RPMI8226 (cell line): Measurements from ENCODE around the gene GRID2.
"Not testable (repeated sequence)": the region's sequence is repeated elsewhere in the genome, so short reads cannot be mapped to it uniquely, and the experiment has no call there.

Experiments
- DNase-seq: peaks from one replicate; pipeline ENCODE4 v3.0.0-alpha.2; 2015

The GRID2 gene

DNA sequence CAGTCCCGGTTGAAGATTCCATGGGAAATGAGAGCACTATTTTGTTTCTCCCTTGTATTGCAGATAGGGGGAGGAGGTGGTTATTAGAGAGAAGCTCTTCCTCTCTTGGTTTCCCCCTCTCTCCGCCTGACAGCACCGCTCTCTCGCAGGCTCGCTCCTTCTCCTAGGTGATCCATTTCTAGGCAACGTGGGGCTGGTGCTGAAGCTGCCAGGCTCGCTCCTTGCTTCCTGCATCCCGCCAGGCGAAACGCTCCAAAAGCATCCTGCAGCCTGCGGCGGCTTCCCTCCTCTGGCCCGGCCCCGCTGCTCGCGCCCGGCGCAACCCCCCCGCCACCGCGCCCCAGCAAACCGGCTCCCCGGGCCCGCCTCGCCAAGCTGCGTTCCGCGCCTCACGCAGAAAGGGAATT lies at the start of gene GRID2:
GRID2 (plus strand) TSS at position 346 of the 407 bp plus-strand sequence.
- no peak for DNase-seq

DNA sequence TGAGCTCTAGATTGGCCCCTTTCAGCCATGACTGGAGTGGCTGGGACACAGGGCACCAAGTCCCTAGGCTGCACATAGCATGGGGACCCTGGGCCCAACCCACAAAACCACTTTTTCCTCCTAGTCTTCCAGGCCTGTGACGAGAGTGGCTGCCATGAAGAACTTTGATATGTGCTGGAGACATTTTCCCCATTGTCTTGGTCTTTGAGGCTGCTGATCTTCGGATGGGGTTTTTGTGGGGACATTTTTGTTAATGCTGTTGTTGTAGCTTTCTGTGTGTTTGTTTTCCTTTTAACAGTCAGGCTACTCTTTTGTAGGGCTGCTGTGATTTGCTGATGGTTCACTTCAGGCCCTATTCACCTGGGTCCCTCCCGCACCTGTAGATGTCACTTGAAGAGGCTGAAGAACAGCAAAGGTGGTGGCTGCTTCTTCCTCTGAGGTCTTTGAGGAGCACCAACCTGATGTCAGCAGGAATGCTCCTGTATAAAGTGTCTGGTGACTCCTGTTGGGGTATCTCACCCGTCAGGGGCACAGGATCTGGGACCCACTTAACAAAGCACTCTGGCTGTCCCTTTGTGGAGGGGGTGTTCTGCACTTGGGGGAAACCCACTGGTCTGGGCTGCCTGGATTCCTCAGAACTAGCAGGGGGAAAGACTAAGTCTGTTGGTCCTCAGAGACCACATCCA lies 49.6 kb upstream of the GRID2 start:
- no peak for DNase-seq

DNA sequence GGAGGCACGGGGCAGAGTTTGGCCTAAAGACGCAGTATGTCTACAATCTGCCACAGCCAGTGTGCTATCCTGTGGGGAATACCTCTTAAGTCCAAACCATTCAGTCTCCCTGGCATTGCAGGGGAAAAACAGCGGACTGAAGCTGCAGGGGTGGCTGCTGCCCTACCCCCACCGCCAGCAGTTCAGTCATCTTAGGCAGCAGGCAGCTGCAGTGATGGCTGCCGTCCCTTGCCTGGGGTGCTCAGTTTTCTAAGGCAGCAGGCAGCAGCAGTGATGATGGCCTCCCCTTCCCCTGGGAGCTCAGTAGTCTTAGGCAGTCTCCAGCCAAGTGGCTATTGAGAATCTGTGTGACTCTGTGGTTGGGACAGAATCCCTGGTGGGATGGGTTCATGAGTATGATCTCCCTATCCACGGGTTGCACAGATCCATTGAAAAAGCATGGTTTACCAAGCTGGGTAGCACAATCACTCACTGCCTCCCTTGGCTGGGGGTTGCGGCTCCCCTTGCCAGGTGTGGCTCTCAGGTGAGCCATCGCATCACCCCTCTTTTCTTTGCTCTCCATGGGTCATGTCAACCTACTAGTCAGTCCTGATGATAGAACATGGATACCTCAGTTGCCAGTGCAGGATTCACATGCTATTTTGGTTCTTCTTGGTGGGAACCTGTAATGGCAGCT lies 48.9 kb upstream of the GRID2 start:
- DNase-seq, result no peak

DNA sequence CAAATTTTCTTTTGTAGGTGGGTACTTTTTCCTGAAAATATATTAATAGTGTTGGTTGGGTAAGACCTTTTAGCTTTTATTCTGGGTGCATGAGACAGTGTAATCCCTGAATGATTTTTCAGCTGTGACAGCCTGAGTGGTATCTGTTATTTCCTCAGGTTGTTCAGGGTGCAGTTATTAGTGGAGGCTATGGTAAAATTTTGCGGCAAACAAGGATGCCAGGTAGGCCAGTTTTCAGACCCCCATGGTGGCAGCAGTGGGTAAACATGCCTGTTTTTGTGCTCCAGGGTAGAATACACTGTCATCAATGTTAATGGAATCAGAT lies 47.9 kb upstream of the GRID2 start:
- no peak for DNase-seq

DNA sequence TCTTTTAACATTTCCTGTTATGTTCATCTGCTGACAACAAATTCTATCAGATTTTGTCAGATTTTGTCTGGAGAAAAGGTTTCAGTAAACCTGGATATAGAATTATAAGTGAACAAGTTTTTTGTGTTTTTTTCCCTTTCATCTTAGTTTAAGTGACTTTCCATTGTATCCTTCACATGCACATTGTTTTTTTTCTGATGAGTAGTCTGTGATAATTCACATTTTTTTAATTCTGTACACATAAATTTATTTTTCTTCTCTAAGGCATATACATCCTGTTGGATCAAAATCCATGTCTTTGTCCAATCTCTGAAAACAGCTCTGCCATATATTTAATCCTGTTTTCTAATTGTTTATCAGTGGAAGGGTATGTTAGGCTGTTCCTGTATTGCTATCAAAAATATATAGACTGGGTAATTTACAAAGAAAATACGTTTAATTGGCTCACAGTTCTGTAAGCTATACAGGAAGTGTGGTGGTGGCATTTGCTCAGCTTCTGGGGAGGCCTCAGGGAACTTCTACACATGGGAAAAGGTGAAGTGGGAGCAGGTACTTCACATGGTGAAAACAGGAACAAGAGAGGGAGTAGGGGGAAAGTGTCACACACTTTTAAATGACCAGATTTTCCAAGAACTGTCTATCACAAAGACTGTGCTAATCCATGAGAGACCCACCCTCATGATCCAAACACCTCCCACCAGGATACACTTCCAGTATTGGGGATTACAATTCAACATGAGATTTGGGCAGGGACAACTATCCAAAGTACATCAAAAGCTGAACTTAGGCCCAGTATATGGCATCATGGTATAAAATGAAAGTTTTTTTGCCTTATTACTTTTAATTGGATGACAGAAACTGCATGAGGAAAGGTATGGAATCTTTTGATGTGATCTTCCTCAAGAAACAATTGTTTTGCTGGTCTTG lies 45.6 kb upstream of the GRID2 start:
- DNase-seq, result no peak

DNA sequence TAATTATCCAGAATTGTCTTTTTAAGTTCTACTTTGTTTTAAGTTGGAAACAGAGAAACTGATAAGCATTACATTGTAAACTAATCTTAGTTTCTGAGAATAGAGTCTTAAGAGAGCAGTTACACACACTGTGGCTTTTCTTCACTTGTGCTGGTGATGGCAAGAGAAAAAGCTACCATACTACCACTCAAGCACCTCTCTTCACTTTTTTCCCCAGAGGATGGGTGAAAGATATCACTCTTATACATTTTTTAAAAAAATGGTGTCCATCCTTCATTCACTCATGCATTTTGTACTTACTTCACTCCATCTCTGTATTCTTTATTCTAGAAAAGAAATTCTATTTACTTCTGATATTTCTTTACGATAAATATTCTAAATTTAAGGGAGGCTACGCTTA lies 42.5 kb upstream of the GRID2 start:
- DNase-seq, result no peak

DNA sequence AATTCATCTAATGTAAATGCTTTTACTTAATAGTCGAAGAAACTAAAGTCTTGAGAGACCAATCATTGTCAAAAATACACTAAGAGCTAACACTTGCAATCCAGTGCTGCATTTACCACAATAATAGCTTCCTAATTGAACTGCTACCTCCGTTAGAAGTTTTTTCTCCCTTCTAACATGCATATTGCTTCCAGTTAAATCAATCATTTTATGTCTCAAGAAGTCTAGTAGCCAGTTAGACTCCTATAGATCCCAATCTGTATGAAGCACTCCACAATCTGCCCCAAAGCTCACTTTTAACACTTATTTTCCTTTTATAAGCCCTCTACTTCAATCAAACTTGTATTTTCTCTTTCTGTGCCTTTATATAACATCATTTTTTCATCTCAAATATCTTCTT lies 41.4 kb upstream of the GRID2 start:
- DNase-seq, result no peak

DNA sequence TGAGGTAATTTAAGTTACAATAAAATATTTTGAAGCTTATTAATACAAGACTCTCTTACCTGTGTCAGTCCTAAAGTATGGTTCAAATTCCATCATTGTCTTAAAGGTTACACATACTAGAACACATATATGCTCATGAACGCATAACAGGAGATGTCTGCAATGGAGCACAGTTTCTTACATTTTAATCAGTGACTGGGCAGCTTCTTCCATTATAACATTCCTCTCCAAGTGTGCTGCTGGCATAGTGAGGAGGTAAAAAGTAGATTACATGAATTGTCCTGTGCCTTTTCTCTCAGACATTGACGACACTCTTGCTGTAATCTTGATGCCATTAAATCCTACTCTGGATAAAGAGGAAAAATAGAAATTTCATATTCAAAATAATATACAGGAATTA lies 40.8 kb upstream of the GRID2 start:
- no peak for DNase-seq

DNA sequence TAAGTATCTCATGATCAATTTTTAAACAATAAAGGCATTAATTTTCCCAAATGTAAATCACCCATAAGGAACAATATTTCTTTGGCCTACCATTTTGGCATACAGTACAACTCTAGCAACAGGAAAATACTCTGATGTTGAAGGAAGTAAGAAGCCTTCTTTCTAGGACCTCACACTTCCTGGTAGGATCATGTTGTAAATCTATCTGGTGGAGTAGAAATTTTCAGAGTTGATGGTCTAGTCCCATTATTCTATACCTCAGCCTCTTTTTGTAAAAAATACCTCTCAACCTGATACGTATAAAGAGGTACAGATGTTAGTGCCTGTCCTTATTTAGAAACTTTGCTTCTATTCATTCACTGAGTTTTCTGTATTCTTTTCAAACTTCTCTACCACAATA lies 40.2 kb upstream of the GRID2 start:
- DNase-seq, result no peak

DNA sequence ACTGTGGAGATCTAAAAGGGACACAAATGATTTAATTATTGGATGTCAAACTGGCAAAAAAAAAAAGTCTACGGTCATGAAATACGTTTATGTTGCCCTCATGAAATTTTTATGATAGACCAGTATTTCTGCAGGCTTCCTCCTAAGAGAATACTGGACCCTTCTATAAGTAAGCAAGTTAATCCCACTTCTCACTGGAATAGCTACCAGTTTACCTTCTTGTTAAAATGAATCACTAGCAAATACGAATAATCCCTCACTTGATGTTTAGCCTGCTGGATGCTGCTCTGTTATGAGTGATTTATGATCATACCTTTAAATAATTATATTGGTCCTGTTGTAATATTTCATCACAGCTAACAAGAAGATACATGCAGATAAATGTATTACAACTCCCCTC lies 39.6 kb upstream of the GRID2 start:
- no peak for DNase-seq

DNA sequence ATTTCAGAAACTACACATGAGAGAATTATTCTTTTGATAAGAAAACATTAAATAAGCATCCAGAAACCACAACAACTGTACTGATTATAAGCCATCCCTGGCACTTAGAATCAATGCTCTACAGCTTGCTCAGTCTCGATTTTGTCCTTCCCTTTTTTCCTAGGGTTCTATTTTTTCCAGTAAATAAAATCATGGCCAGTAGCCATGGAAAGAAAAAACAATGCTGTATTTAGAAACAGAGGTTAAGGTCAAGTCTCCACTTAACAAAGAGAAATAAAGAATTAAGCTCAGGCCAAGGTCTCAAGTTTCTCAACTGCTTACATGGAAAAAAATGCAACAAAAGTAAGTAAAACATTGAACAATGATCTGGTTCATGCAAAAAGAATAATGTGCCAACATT lies 38.7 kb upstream of the GRID2 start:
- DNase-seq, result no peak

DNA sequence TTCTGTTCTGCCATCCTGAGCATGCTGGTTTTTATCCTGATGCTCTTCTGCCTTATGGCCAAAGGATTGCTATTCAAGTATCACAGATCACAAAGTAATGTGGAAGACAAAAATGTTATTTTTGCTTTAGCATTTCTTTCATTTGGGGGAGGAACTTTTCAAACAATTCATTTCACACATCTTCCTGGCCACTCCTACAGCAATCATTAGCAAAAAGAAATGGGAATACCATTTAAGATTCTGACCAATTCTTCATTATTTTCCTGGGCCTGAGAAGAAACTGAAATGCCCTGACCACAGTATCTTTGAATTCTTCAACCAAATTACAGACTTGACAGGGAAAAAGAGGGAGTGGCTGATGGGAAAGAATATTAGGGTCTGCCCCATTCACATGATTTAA lies 38.0 kb upstream of the GRID2 start:
- no peak for DNase-seq

DNA sequence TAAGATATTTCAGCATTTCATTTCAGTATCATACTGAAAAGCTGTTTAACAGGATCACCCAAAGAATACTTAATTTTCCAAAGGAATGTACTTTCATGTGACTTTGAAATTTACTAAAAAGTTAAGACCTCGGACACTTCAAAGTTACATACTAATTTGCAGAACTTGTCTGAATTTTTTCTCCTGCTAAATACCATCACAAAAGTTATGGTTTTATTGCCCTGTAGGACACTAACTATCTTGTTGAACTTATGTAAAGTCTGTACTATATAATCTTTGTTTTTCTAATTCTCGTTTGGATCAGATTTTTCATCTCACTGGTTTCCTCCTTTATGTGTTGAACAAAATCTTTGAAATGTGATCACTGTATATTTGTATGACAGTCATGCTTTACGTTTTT lies 37.2 kb upstream of the GRID2 start:
- no peak for DNase-seq

DNA sequence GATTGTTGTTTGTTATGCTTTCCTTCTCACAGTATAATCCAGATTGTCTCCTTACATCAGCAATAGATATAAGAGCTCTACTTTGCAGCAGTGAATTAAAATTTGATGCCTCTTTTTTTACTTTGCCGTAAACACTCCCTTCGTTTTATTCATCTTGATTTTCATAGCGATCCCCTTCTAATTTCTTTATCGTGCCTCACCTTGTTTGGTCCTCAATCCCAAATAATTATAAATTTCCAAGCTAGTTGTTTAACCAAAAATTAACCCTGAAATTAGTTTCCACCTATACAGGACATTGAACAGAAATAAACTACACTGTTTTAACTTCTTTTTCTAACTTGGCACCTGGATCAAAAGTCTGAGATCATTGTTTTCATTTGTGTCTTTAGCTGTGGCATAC lies 35.1 kb upstream of the GRID2 start:
- DNase-seq, result no peak

DNA sequence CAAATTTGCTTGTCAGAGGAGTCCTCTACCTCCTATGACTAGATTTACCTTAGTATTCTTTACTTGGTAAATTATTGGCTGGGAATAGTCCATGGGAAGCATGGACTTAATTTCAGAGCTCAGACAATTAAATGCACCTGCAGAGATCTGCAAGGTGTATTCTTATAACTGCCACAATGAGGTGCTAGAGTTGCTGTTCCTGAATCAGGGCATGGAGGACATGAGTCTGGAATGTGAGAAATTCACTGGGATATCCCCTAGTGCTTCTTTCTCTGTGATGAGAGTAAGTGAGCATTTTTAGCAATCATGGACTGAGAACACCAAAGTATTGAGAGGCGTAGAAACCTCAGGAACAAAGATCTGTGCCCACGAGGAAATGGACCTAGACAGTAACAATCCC lies 32.9 kb upstream of the GRID2 start:
- no peak for DNase-seq

DNA sequence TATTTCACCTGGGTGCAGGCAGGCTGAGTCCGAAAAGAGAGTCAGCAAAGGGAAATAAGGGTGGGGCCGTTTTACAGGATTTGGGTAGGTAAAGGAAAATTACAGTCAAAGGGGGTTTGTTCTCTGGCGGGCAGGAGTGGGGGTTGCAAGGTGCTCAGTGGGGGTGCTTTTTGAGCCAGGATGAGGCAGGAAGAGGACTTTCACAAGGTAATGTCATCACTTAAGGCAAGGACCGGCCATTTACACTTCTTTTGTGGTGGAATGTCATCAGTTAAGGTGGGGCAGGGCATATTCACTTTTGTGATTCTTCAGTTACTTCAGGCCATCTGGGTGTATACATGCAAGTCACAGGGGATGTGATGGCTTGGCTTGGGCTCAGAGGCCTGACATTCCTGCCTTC lies 32.2 kb upstream of the GRID2 start:
- DNase-seq, result not testable (repeated sequence)

DNA sequence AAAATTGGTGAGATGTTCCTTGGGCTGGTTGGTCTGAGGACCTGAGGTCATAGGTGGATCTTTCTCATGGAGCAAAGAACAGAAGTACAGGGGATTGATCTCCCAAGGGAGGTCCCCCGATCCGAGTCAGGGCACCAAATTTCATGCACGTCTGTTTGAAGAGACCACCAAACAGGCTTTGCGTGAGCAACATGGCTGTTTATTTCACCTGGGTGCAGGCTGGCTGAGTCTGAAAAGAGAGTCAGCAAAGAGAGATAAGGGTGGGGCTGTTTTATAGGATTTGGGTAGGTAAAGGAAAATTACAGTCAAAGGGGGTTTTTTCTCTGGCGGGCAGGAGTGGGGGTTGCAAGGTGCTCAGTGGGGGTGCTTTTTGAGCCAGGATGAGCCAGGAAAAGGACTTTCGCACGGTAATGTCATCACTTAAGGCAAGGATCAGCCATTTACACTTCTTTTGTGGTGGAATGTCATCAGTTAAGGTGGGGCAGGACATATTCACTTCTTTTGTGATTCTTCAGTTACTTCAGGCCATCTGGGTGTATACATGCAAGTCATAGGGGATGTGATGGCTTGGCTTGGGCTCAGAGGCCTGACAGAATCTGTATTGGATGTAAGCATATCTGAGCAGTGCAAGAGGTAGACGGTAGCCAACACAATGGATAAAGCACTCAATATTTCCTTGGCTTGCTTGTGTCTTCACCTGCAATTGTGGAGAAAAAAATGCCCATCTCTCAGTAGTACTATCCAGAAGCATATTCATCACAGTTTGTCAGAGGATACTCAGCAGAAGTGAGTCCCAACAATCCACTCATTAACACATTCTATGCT lies 26.5 kb upstream of the GRID2 start:
- not testable (repeated sequence) for DNase-seq

DNA sequence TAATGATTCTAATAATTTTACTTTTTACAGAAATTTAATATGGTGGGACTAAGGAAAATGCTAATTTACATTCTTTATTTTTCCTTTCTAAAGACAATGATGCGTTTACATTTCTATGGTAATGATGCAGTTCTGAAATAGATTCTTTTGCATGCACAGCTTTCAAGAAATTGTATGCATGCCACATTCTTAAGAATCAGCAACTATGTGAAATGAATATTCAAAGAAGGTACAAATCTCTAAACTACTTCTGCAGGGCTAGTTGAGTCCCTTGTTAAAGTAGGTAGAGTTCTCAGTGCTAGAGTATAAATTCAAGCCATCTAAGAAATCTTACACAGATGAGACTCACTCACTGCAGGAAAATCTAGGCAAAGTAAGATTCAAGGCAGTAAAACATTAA lies 24.5 kb upstream of the GRID2 start:
- no peak for DNase-seq

DNA sequence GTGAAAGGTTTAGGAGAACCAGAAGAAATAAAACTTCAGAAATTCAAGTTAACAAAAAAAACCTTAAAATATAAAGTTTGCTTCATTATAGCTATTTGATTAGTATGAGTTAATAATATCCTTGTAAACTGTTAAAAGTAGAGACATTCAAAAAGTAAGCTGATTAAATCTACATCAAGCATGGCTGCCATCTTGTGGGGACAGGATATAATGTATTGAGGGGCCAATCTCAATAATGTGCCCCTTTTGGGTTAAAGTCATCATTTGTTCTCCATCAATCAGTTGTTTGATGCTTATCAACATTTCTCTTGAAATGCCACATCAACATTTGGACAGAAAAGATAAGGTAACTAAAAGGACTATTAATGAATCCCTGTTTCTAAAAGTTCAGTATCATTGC lies 4.6 kb upstream of the GRID2 start:
- DNase-seq, result no peak

DNA sequence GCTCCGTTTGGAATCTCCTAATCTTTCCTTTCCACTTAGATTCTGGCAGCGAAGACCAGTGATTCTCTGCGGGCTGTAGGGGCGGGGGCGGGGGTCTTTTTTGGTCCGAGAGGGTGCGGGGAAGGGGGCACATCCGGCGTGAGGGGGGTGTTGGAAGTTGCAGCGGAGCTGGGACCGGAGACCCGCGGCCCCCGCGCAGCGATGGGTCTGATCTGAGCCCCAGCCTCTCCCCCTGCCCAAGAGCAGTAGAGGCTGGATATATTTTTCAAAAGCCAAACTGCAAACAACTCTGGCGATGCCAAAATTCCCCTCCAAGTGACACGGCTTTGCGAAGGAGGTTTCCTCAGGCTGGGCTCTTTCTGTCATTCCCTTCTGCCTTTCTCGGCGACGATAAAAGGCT lies 355 bp downstream of the GRID2 start:
- DNase-seq, result no peak

DNA sequence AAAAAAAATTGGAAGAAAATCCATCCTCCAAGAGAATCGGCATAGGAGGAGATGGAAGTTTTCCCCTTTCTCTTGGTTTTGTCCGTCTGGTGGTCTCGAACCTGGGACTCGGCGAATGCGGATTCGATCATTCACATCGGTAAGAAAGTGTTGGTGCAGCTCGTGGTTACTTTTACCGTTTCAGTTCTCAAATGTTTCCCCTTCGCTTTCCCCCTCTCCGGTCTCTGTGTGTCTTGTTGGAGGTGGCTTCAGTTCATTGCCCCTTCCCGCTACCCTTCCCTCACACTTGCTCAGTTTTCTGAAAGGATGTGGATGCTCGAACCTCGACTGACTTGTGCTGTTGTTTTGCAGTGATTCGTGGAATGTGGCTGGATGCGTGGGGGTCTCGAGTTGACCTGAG lies 840 bp downstream of the GRID2 start:
- no peak for DNase-seq

DNA sequence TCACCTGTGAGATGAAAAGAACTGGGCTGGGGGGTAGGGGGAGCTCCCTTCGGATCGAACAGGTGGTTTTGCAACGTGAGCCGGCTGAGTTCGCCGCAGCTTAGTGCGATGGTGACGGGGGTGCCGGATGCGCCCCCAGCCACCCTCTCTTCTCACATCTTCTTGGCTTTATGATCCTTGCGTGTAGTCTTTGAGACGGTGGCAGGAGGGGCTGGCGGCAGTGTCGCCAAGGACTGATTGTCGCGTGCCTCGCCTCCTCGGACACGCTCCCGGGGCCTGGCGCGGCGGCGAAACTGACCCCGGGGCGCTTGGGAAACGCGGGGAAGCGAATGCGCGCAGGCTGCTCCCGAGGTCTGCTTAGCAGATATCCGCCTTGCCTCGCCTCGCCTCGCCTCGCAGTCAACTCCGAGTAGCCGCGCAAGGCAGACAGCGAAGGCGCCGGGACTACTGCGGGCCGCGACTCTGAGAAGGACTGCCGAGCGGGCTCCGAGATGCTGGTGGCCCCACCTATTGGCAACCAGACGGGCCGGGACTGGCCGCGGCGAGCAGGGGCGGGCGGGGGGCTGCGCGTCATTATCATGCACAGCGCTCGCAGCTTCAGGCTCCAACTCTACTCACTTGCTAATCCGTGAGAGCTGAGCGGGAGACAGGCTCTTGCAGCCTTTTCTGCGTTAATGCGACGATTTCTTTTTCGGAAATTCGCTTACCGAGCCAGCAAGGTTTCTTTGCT lies 1.5 kb downstream of the GRID2 start:
- DNase-seq, result no peak
